ENCODE data around the gene WFIKKN1.

WFIKKN1 gene

DNA sequence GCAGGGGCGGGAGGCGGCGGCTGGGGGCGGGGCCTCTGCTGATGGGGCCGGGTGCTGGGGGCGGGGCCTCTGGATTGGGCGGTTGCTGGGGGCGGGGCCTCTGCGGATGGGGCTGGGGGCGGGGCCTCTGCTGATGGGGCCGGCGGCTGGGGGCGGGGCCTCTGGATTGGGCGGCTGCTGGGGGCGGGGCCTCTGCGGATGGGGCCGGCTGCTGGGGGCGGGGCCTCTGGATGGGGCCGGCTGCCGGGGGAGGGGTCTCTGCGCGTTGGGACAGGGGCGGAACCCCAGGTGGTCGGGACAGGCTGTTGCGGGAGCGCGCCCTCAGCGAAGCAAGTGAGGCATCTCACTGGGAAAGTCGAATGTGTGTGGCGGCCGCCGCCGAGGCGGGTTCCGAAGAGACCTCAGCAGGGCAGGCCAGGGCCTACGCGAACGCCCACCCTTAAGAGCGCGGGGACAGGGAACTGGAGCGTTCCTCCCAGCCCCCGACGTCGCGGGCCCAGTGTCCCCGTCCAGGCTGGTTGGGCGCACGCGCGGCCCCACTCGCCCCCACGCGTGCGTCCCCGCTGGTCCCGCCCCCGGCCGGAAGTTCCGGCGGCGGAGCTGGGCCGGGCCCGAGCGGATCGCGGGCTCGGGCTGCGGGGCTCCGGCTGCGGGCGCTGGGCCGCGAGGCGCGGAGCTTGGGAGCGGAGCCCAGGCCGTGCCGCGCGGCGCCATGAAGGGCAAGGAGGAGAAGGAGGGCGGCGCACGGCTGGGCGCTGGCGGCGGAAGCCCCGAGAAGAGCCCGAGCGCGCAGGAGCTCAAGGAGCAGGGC, 49.2 kb downstream of the WFIKKN1 start, which contains the start of gene STUB1:
Gene STUB1, plus strand, starts transcription at position 597 of the 811 bp plus-strand sequence. Its CDS starts 116 bp downstream, at position 713.
- peak within 1 kb of the TSS; percentile 82 for H3K4me3 ChIP-seq (ENCODE audit: low read depth, low read length)
- CTCF ChIA-PET, result no interaction called here
- peak within 1 kb of the TSS; percentile 97 for H3K27ac ChIP-seq (ENCODE audit: extremely low read depth, low read depth, low read length)
- peaks cover 3 to 37% of the 10 kb centered on the region in 2 experiments; a peak in 1 of 3 replicates for H3K36me3 ChIP-seq (ENCODE audit: control insufficient read depth in 2 of 2, insufficient read depth in 1 of 2, low read length in 2 of 2)
- H3K9me3 ChIP-seq (ENCODE audit: control insufficient read depth, insufficient read depth, low read depth, low read length), result no peaks in the 10 kb centered on the region
- POLR2A ChIA-PET, result interaction anchor here (0.9 to 5.4 kb wide), 10 partner anchors 10 to 108 kb away, joined by 3 to 57 read pairs (median 4); partner anchors contain the start of genes ANTKMT, CHTF18, RHOT2 and RPUSD1
- H3K4me1 ChIP-seq (ENCODE audit: control insufficient read depth, insufficient read depth, low read length), result peaks cover 14% of the 10 kb centered on the region; the same call in 1 of the 2 replicates
- TF ChIP-seq, protein P1, sequence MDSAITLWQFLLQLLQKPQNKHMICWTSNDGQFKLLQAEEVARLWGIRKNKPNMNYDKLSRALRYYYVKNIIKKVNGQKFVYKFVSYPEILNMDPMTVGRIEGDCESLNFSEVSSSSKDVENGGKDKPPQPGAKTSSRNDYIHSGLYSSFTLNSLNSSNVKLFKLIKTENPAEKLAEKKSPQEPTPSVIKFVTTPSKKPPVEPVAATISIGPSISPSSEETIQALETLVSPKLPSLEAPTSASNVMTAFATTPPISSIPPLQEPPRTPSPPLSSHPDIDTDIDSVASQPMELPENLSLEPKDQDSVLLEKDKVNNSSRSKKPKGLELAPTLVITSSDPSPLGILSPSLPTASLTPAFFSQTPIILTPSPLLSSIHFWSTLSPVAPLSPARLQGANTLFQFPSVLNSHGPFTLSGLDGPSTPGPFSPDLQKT (IDR thresholded peaks at IDR 0.05; ENCODE audit: borderline replicate concordance, low read depth, low read length), result peak; percentile 49; the same call in 1 of the 2 replicates
- no peak for TF ChIP-seq ZNF140 (tag by site-specific recombination; IDR thresholded peaks at IDR 0.05)
- TF ChIP-seq ZNF2 (tag by site-specific recombination; IDR thresholded peaks at IDR 0.05), result no peak
- peak; percentile 71; the same call in 1 of the 2 replicates for TF ChIP-seq ZNF391 (tag by site-specific recombination; IDR thresholded peaks at IDR 0.05; ENCODE audit: borderline replicate concordance, low read depth)
- TF ChIP-seq, protein P2, sequence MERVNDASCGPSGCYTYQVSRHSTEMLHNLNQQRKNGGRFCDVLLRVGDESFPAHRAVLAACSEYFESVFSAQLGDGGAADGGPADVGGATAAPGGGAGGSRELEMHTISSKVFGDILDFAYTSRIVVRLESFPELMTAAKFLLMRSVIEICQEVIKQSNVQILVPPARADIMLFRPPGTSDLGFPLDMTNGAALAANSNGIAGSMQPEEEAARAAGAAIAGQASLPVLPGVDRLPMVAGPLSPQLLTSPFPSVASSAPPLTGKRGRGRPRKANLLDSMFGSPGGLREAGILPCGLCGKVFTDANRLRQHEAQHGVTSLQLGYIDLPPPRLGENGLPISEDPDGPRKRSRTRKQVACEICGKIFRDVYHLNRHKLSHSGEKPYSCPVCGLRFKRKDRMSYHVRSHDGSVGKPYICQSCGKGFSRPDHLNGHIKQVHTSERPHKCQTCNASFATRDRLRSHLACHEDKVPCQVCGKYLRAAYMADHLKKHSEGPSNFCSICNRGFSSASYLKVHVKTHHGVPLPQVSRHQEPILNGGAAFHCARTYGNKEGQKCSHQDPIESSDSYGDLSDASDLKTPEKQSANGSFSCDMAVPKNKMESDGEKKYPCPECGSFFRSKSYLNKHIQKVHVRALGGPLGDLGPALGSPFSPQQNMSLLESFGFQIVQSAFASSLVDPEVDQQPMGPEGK (tag by site-specific recombination; IDR thresholded peaks at IDR 0.05), result peak; percentile 99
- peak; percentile 8 for TF ChIP-seq ZEB2 (tag by site-specific recombination; IDR thresholded peaks at IDR 0.05)
- TF ChIP-seq ZNF280D (tag by site-specific recombination; IDR thresholded peaks at IDR 0.05), result no peak
- peak; percentile 53; the same call in 1 of the 2 replicates for TF ChIP-seq BCL11B (tag by site-specific recombination; IDR thresholded peaks at IDR 0.05; ENCODE audit: low read depth)
- TF ChIP-seq SP7 (tag by site-specific recombination; IDR thresholded peaks at IDR 0.05), result peak; percentile 48
- peak; percentile 96 for TF ChIP-seq GLIS2 (tag by site-specific recombination; IDR thresholded peaks at IDR 0.05)
- no peak for TF ChIP-seq ZNF704 (tag by site-specific recombination; IDR thresholded peaks at IDR 0.05)
- TF ChIP-seq ZNF645 (tag by site-specific recombination; IDR thresholded peaks at IDR 0.05), result no peak
- TF ChIP-seq INSM2 (tag by site-specific recombination; IDR thresholded peaks at IDR 0.05), result no peak
- TF ChIP-seq ZNF37A (tag by site-specific recombination; IDR thresholded peaks at IDR 0.05), result no peak
- TF ChIP-seq KLF9 (tag by site-specific recombination; IDR thresholded peaks at IDR 0.05; ENCODE audit: low read depth), result peak; percentile 72
- TF ChIP-seq ZNF449 (tag by site-specific recombination; IDR thresholded peaks at IDR 0.05), result peak; percentile 95
- no peak for TF ChIP-seq GLI4 (tag by site-specific recombination; IDR thresholded peaks at IDR 0.05)
- no peak for TF ChIP-seq ZFP3 (tag by site-specific recombination; IDR thresholded peaks at IDR 0.05; ENCODE audit: low read depth)
- TF ChIP-seq ZNF837 (tag by site-specific recombination; IDR thresholded peaks at IDR 0.05), result peak; percentile 89
- peak; percentile 78 for TF ChIP-seq EGR2 (tag by site-specific recombination; IDR thresholded peaks at IDR 0.05; ENCODE audit: low read depth)
- peak; percentile 53; the same call in 1 of the 2 replicates for TF ChIP-seq GLIS1 (tag by site-specific recombination; IDR thresholded peaks at IDR 0.05)
- TF ChIP-seq KLF17 (tag by site-specific recombination; IDR thresholded peaks at IDR 0.05), result peak; percentile 44; the same call in 1 of the 2 replicates
- no peak for TF ChIP-seq MEIS1 (CRISPR knock-in tag; IDR thresholded peaks at IDR 0.05; ENCODE audit: borderline replicate concordance)

Data from HEK293 (cell line).